HG03095 (cell line): Measurements from ENCODE around the gene IDE.
"Not testable (repeated sequence)": the region's sequence is repeated elsewhere in the genome, so short reads cannot be mapped to it uniquely, and the experiment has no call there.

Experiments
- ATAC-seq: cut with Tn5 transposase; IDR thresholded peaks from one replicate; pipeline ENCODE4 v1.9.1; 2021; ENCODE audit warnings: moderate library complexity; ENCODE audit not compliant: unreplicated experiment

IDE gene

GRCh38 chr10:92492748-92493240 is 81.1 kb downstream of the IDE start:
- ATAC-seq: no peak

DNA sequence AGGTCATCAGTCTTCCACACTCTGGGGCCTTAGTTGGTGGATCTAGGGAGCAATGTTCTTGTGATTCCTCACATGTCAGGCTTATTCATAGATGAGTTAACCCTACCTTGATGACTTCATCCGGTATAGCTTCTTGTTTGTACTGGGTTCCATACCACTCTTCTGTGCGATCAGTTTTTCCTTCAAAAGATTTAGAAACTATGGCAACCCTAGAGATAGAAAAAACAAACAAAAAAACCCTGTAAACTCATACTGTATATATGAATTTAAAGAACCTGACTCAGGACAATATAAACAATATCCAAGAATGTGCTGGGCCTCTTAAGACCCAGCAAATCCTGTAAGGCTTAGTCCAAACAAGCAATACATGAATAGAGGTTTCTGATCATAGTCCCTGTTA is 83.5 kb downstream of the IDE start:
- ATAC-seq: no peak

DNA sequence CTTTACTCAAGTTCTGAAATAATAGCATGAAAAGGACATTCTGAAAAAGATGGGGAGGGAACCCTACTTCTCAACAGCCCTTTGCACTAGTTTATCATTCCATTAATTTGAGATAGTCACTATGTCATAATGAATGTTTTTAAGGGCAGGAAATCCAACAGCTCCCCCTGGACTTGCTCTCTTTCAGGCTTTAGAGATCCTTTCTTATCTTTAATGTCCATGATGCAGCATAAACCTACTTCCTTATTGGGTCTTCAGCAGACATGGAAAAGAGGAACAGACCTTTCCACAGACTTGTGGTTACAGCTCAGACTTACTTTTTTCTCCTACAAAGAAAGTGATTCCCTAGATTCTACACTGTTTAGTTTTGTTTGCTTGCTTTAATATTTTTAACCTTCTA is 87.3 kb downstream of the IDE start:
- no peak for ATAC-seq

DNA sequence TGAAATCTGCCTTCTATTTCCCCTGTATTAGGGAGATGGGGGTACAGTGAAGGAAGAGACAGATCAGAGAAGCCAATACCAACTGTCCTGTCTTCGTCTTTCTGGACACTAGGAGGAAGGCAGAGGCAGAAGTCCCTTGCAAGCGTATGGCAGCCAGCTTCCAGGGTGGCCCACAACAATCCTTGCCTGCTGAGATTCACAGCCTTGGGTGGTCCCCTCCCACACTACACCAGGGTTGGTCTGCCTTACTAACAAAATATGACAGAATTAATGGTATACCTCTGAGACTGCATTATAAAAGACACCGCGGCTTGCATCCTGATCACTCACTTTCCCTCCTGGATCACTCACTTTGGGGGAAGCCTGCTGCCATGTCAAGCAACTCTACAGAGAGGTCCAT is 90.4 kb downstream of the IDE start:
- ATAC-seq: no peak

GRCh38 chr10:92480413-92480812 is 93.5 kb downstream of the IDE start:
- no peak for ATAC-seq

- no peak for ATAC-seq
Measured at GRCh38 chr10:92479547-92479946, 94.3 kb downstream of the IDE start.

DNA sequence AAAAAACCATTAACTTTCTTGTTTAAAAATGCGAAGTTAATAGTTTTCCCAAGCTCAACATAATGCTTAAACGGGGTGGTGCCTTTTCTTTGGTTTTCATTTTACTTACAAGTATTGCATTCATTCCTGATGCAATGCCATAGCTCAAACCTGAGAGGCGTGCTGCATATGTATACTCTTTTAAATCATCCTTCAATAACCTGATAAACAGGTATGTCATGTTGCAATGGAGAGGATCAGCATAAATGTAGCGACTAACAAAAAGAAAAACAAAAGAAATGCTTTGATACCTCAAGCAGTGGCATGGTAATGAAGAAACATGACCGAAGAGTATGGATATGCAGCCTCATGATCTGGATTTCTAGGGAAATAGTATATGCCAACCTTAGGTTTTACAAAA is 95.4 kb downstream of the IDE start:
- ATAC-seq: no peak

DNA sequence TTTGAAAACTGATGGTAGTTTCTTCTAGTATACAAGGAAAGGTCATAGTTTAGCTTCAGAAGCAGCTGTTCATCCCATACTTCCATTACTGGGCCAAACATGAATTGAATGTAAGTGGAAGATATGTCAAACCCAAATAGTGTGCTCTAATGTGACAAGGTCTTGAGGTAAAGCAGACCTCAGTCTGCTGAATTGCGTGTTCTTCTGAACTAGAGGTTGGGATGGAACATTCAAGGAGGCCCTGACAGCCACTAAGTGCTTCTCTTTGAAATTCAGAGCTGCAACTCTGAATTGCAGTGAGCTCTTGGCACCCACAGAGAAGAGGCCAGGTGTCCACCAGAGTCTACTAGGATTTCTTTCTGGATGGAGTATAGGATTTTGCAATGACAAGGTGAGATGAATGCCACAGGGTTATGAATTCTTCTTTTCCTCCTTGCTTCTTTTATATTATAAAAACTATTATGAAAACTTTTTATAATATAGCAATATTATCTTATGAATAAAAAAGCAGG is 98.5 kb downstream of the IDE start:
- no peak for ATAC-seq

DNA sequence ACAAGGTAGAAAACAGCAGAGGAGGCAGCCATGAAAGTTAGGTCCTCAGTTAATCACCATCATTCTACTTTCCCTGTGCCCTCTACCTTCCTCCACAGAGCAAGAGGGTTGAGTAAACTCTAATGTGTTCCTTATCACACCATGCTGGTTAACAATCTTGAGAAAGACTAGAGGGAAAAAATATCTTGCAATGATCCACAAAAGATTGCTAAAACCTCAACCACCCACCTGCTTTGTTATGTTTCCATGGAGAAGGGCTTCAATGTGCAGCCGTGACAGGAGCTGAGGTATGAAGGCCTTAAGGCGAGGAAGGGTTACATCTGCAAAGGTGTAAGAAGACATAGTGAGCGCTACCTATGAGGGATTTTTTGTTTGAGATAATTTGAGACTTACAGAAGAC is 103.9 kb downstream of the IDE start:
- ATAC-seq: no peak

GRCh38 chr10:92464364-92464763 is 109.5 kb downstream of the IDE start:
- ATAC-seq: no peak

DNA sequence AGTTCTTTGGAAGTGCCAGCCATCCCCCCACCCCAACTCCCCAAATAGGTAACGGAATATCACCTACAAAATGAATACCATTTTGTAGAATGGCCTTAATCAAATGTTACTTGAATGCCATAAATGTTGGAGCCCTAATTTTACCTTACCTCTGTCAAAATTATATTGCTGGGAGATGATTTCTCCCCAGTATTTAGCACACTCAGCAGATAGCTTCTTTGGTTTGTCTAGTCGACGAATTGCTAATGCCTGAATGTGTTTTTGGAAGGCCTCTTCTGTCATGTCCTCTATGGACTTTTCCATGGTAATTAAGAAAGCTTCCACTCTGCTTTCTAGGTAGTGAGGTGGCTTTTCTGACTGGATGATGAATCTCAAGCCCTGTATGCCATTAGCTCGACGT is 110.3 kb downstream of the IDE start:
- ATAC-seq: no peak

DNA sequence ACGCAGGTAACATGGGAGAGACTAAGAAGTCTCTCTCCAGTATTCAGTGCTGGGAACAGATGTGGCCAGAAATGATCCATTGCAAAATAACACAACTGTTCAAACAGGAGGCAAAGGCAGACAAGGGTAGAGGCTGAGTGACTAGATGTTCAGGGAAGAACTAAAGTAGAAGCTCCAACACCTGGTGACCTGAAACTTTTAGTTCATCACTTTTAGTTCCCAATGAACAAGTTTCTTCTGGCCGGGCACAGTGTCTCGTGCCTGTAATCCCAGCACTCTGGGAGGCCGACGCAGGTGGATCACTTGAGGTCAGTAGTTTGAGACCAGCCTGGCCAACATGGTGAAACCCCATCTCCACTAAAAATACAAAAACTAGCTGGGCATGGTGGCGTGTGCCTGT is 118.9 kb downstream of the IDE start:
- ATAC-seq: not testable (repeated sequence)

DNA sequence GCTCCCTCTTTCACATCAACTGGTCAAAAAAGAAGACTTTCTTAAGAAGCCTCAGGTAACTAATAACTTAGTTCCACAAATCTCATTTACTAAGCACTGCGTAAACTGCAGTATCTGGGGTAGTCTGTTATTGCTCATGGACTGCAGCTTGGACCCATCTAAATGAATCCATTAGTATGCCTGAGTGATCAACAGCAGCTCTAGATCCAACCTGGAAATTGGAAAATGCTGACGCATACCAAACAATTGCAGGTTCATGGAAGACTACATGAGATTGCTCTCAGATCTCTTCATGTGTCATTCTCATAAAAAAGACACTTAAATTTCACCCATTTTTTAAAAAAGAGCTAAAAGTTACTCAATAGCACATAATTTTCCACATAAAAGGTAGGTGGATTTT is 121.6 kb downstream of the IDE start:
- no peak for ATAC-seq

GRCh38 chr10:92451431-92451830 is 122.5 kb downstream of the IDE start:
- ATAC-seq: no peak

DNA sequence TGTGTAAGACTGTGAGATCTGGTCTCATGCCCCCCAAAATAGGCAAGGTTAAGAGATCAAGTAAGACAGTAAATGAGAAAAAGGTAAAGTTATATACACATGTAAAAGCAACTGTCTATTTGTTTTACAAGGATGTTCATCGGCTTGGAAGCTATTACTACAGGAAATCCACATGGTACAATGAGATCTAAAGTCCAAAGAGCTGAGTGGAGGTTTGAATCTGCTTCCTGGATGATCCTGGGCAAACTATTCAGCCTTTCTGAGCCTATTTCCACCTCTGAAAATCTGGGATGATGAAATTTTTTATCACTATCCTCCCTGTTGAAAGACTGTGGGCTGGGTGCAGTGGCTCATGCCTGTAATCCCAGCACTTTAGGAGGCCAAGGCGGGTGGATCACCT is 123.0 kb downstream of the IDE start:
- ATAC-seq: no peak

GRCh38 chr10:92440578-92440977 is 133.3 kb downstream of the IDE start:
- no peak for ATAC-seq

GRCh38 chr10:92438220-92438619 is 135.7 kb downstream of the IDE start:
- no peak for ATAC-seq

DNA sequence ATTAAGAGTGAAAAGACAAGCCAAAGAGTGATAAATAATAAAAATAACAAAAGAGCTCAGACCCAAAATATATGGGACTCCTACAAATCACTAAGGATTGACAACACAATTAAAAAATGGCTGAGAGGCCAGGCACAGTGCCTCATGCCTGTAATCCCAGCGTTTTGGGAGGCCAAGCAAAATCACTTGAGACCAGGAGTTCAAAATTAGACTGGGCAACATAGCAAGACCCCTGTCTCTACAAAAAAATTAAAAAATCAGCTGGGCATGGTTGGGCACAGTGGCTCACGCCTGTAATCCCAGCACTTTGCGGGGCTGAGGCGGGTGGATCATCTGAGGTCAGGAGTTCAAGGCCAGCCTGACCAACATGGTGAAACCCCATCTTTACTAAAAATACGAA is 137.3 kb downstream of the IDE start:
- ATAC-seq: no peak

DNA sequence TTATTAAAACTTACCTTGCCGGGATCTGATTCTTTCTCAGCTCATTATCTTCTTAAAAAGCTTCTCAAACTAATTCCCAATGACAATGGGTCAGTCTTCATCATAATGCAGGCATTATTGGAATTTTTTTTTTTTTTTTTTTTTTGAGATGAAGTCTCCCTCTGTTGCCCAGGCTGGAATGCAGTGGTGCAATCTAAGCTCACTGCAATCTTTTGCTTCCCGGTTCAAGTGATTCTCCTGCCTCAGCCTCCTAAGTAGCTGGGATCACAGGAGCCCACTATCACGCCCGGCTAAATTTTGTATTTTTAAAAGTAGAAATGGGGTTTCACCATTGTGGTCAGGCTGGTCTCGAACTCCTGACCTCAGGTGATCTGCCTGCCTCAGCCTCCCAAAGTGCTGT is 137.8 kb downstream of the IDE start:
- not testable (repeated sequence) for ATAC-seq

GRCh38 chr10:92434385-92434784 is 139.5 kb downstream of the IDE start:
- no peak for ATAC-seq

DNA sequence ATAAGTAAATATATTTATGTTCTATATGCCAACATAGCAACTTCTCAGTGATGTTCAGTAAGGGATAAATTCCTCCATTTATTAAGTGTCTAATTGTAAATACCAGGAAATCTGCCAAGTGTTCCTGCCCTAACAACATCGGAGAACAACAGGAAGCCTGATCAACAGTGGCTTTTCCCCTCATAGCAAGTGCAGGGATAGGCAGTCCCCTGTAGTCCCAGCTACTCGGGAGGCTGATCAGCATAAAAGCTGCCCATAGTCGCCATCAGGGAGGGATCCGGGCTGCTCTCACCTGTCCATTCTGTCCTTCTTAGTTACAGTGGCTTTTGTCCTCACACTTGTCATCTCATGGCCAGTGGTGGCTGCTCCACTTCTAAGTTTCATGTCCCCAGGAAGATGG is 141.3 kb downstream of the IDE start:
- ATAC-seq: no peak

DNA sequence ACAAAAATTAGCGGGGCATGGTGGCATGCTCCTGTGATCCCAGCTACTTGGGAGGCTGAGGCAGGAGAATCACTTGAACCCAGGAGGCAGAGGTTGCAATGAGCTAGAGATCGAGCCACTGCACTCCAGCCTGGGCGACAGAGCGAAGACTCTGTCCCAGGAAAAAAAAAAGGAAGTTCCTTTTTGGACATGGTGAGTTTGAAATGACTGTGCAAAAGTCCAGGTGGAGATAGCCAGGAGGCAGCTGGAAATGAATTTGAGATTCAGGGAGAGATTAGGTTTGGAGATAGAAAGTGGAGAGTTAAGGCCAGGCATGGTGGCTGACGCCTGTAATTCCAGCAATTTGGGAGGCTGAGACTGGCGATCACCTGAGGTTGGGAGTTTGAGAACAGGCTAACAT is 143.8 kb downstream of the IDE start:
- ATAC-seq: no peak

GRCh38 chr10:92421550-92421949 is 152.3 kb downstream of the IDE start:
- ATAC-seq: no peak
